Breast epithelium (tissue), 4 donors: ENCODE results near the gene EFR3B. TPM values are rescaled to one million over a fixed set of nuclear protein-coding genes. Genes with fewer than 3 reads are reported as not detected.

Source experiments
- DNase-seq, 2 donors: peaks; one replicate each; pipeline ENCODE4 v3.0.0-alpha.2; 2019; ENCODE audit warnings: low spot score in 2 of 2
- H3K27ac ChIP-seq, 2 donors: fragments of 200-600 bp; sonication (generic) in 1 of 2; one replicate each; pipeline ENCODE4 v1.5.1; 2016 to 2019; ENCODE audit warnings: mild to moderate bottlenecking in 1 of 2
- H3K27me3 ChIP-seq, 2 donors: fragments of 200-600 bp; sonication (generic) in 1 of 2; one replicate each; pipeline versions ENCODE4 v1.5.1 to v1.6.0; 2017 to 2019; ENCODE audit warnings: control low read depth in 1 of 2, mild to moderate bottlenecking in 1 of 2
- H3K36me3 ChIP-seq: fragments of 200-600 bp; one replicate; pipeline ENCODE4 v1.5.1; 2019
- H3K4me1 ChIP-seq, 2 donors: fragments of 200-600 bp; sonication (generic); one replicate each; pipeline ENCODE4 v1.5.1; 2016 to 2019; ENCODE audit warnings: control low read depth in 1 of 2
- H3K4me3 ChIP-seq, 3 donors: fragments of 200-600 bp; sonication (generic); 1 replicate in 2 of 3; 2 replicates in 1 of 3; pipeline ENCODE4 v1.5.1; 2016 to 2019; ENCODE audit warnings: mild to moderate bottlenecking in 3 of 3, moderate library complexity in 2 of 3
- H3K9me3 ChIP-seq, 2 donors: fragments of 200-600 bp; sonication (generic) in 1 of 2; one replicate each; pipeline ENCODE4 v1.5.1; 2016 to 2019; ENCODE audit warnings: control low read depth in 1 of 2
- CTCF ChIP-seq, 3 donors: fragments of 450-650 bp; IDR thresholded peaks; one replicate each; pipeline ENCODE4 v1.5.1; 2016 to 2017; ENCODE audit warnings: antibody characterized with exemption in 3 of 3, mild to moderate bottlenecking in 3 of 3, moderate library complexity in 3 of 3
- POLR2A ChIP-seq: fragments of 450-650 bp; IDR thresholded peaks from one replicate; pipeline ENCODE4 v1.6.1; 2016; ENCODE audit warnings: antibody characterized with exemption, mild to moderate bottlenecking, moderate library complexity
- POLR2AphosphoS5 ChIP-seq, 3 donors: sonication (generic); formaldehyde crosslinking; IDR thresholded peaks; one replicate each; pipeline ENCODE4 v1.6.1; 2017; ENCODE audit warnings: antibody characterized with exemption in 3 of 3
- intact Hi-C: fragments of 100-400 bp; cut with DNase I; formaldehyde crosslinking; loops from one replicate; pipeline ENCODE4 v1.15.1; 2023; ENCODE audit warnings: low total_unique reads
- total RNA-seq, 3 donors: library from RNA; depleted of rRNA; stranded (reverse); fragments of >200 nt; gene quantifications; one replicate each; pipeline ENCODE4 v1.1.0, GENCODE V29; 2016

The EFR3B gene
- total RNA-seq, 3 donors from 2014 or later: 0.16 to 0.98 (median 0.73) TPM

GRCh38 chr2:25164561-25164960, 122.7 kb downstream of the EFR3B start:
- peaks cover 3 to 25% of the 10 kb centered on the region in 2 donors for H3K27me3 ChIP-seq
- TF ChIP-seq POLR2AphosphoS5 (IDR thresholded peaks at IDR 0.05): no peak
- no peak for TF ChIP-seq POLR2A
- TF ChIP-seq CTCF (IDR thresholded peaks at IDR 0.05): no peak
- no peaks in the 10 kb centered on the region for H3K4me1 ChIP-seq
- no peak overlapping the region for H3K4me3 ChIP-seq
- H3K27ac ChIP-seq: no peak overlapping the region
- no peaks in the 10 kb centered on the region for H3K9me3 ChIP-seq
- intact Hi-C loops: no loop called here
- no peak for DNase-seq
- no peaks in the 10 kb centered on the region for H3K36me3 ChIP-seq

- Histone ChIP-seq H3K9me3 (no peaks in the 10 kb centered on the region), H3K27ac (no peak overlapping the region), H3K27me3 (peaks cover 3 to 25% of the 10 kb centered on the region in 2 donors), H3K4me3 (no peak overlapping the region), H3K4me1 (no peaks in the 10 kb centered on the region), H3K36me3 (no peaks in the 10 kb centered on the region)
- intact Hi-C loops: no loop called here
- no peak for DNase-seq
- TF ChIP-seq POLR2AphosphoS5 (IDR thresholded peaks at IDR 0.05) (no peak), POLR2A (no peak), CTCF (IDR thresholded peaks at IDR 0.05) (no peak)
Observed at GRCh38 chr2:25165992-25166875, 124.4 kb downstream of the EFR3B start.

- no peaks in the 10 kb centered on the region for H3K9me3 ChIP-seq
- no peak for DNase-seq
- H3K36me3 ChIP-seq: no peaks in the 10 kb centered on the region
- TF ChIP-seq POLR2AphosphoS5 (IDR thresholded peaks at IDR 0.05) (no peak), POLR2A (no peak), CTCF (IDR thresholded peaks at IDR 0.05) (no peak)
- intact Hi-C loops: no loop called here
- peak within 1 kb of the TSS; percentile 32 to 71 (median 47) for H3K4me3 ChIP-seq
- peaks cover 3 to 25% of the 10 kb centered on the region in 2 donors for H3K27me3 ChIP-seq
- H3K27ac ChIP-seq: no peak within 1 kb of the TSS
- H3K4me1 ChIP-seq: no peaks in the 10 kb centered on the region
Observed at GRCh38 chr2:25168256-25169072, 126.6 kb downstream of the EFR3B start, which contains the start of gene POMC. TSS of gene POMC (minus strand) at chr2:25168580. CDS start at chr2:25164772, 3,808 bp downstream.

- no peak for DNase-seq
- Histone ChIP-seq H3K27me3 (peaks cover 3 to 25% of the 10 kb centered on the region in 2 donors), H3K4me3 (peak overlapping the region in 1 of 3 donors; percentile 71), H3K27ac (no peak overlapping the region), H3K4me1 (no peaks in the 10 kb centered on the region), H3K36me3 (no peaks in the 10 kb centered on the region), H3K9me3 (no peaks in the 10 kb centered on the region)
- no peak for TF ChIP-seq POLR2A
- no peak for TF ChIP-seq POLR2AphosphoS5 (IDR thresholded peaks at IDR 0.05)
- TF ChIP-seq CTCF (IDR thresholded peaks at IDR 0.05): no peak
- intact Hi-C loops: no loop called here
Observed at GRCh38 chr2:25169073-25169470, 127.2 kb downstream of the EFR3B start.

GRCh38 chr2:25170888-25171287, 129.0 kb downstream of the EFR3B start:
- intact Hi-C loops: no loop called here

More at GRCh38 chr2:25170888-25171287, 129.0 kb downstream of the EFR3B start:
- no peaks in the 10 kb centered on the region for H3K4me1 ChIP-seq
- no peak for DNase-seq
- H3K4me3 ChIP-seq: no peak overlapping the region
- no peak for TF ChIP-seq CTCF (IDR thresholded peaks at IDR 0.05)
- TF ChIP-seq POLR2AphosphoS5 (IDR thresholded peaks at IDR 0.05): no peak
- H3K27ac ChIP-seq: no peak overlapping the region
- H3K9me3 ChIP-seq: no peaks in the 10 kb centered on the region
- peaks cover 3 to 28% of the 10 kb centered on the region in 2 donors for H3K27me3 ChIP-seq
- no peaks in the 10 kb centered on the region for H3K36me3 ChIP-seq
